Endothelial cell of umbilical vein (primary cell): ENCODE data around the gene RAB11FIP3.

Source experiments
- CTCF ChIP-seq, 2 donors: IDR thresholded peaks; 1 replicate in 1 of 2; 2 replicates in 1 of 2; pipeline ENCODE4 v1.5.1; 2011; ENCODE audit warnings: low read length in 2 of 2, mild to moderate bottlenecking in 2 of 2, moderate library complexity in 2 of 2, control low read depth in 1 of 2, inconsistent platforms in 1 of 2, low read depth in 1 of 2; ENCODE audit not compliant: insufficient read depth in 1 of 2; ENCODE audit errors: extremely low read depth in 1 of 2
- EZH2 ChIP-seq: IDR thresholded peaks from 2 replicates; pipeline ENCODE4 v1.6.1; 2012; ENCODE audit warnings: borderline replicate concordance, low read depth, mild to moderate bottlenecking, moderate library complexity, low read length, inconsistent platforms; ENCODE audit not compliant: severe bottlenecking

- TF ChIP-seq CTCF (IDR thresholded peaks at IDR 0.05; ENCODE audit: extremely low read depth in 1 of 2, insufficient read depth in 1 of 2, low read depth in 1 of 2, low read length in 2 of 2) (no peak), EZH2 (no peak)
Observed at GRCh38 chr16:379961-380761, 45.3 kb upstream of the RAB11FIP3 start.
